Testis (tissue), 3 donors: ENCODE measurements around the gene TAMALIN. TPM values are rescaled to one million over a fixed set of nuclear protein-coding genes. Genes with fewer than 3 reads are reported as not detected.

ENCODE experiments used
- DNase-seq: peaks from one replicate; pipeline ENCODE4 v3.0.0-alpha.2; 2019
- H3K27ac ChIP-seq, 2 donors: fragments of 200-600 bp; sonication (generic); one replicate each; pipeline ENCODE4 v1.5.1; 2019
- H3K27me3 ChIP-seq: fragments of 200-600 bp; sonication (generic); one replicate; pipeline ENCODE4 v1.5.1; 2019
- H3K36me3 ChIP-seq: fragments of 200-600 bp; sonication (generic); one replicate; pipeline ENCODE4 v1.5.1; 2017; ENCODE audit warnings: low read depth; ENCODE audit errors: missing control alignments
- H3K4me1 ChIP-seq: fragments of 200-600 bp; sonication (generic); one replicate; pipeline ENCODE4 v1.5.1; 2019
- H3K4me3 ChIP-seq, 2 donors: fragments of 200-600 bp; sonication (generic); one replicate each; pipeline ENCODE4 v1.5.1; 2017 to 2019
- H3K9me3 ChIP-seq: fragments of 200-600 bp; sonication (generic); one replicate; pipeline ENCODE4 v1.5.1; 2017
- POLR2A ChIP-seq: fragments of 450-650 bp; IDR thresholded peaks from one replicate; pipeline ENCODE4 v1.6.1; 2017; ENCODE audit warnings: antibody characterized with exemption, mild to moderate bottlenecking, moderate library complexity
- WGBS, 2 donors: methylation state at CpG; one replicate each; pipeline ENCODE4 v1.1.5; 2018; 5-methylcytosine and 5-hydroxymethylcytosine counted together
- intact Hi-C: fragments of 100-400 bp; cut with DNase I; formaldehyde crosslinking; loops from one replicate; pipeline ENCODE4 v1.15.1; 2023; ENCODE audit warnings: low total_unique reads
- polyA plus RNA-seq: library from polyadenylated mRNA; stranded (reverse); fragments of 350-450 nt; fragmentation: Illumina TruSeq; extraction: RNeasy Lipid Tissue Mini Kit (QIAGEN cat#74804); gene quantifications from one replicate; pipeline ENCODE4 v1.2.3, GENCODE V29; 2014; ENCODE audit warnings: low read depth, low replicate concordance; ENCODE audit not compliant: insufficient read depth
- total RNA-seq, 2 donors: library from RNA; depleted of rRNA; stranded (reverse); fragments of >200 nt; gene quantifications; one replicate each; pipeline ENCODE4 v1.2.3, GENCODE V29; 2016
- TF ChIP-seq, protein P1 (sequence below), 3 experiments: fragments of 450-650 bp in 2 of 3; fragments of 200-600 bp in 1 of 3; sonication (generic) in 1 of 3; IDR thresholded peaks; one replicate each; pipeline ENCODE4 v1.5.1; 2016 to 2019; ENCODE audit warnings: antibody characterized with exemption in 3 of 3, mild to moderate bottlenecking in 2 of 3, moderate library complexity in 1 of 3

The TAMALIN gene
- total and polyA plus RNA-seq, 3 donors from 2014 or later = 7.7 to 10.4 (median 8.9) TPM

DNA sequence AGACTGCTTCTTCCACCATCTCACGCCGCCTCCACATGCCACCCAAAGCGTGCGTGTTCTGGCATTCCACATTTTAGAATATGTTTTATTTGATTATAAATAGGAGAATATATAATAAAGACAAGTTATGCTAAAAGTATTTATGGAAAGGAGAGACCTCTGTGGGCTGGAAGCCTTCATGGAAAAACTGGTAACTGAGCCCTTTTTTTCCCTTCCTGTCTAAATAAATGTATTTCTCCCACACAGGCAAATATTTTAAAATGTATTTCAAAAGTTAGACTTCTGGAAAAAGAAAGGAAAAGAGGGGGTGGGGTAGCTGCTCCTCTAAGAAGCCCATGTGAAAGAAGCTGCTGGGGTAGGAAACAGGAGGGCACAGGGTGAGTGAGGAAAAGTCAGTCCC is 28.4 kb downstream of the TAMALIN start:
- Histone ChIP-seq H3K27ac (peak overlapping the region; percentile 87 to 95), H3K36me3 (no peaks in the 10 kb centered on the region), H3K9me3 (no peaks in the 10 kb centered on the region), H3K27me3 (no peaks in the 10 kb centered on the region), H3K4me1 (peaks cover 47% of the 10 kb centered on the region), H3K4me3 (no peak overlapping the region)
- intact Hi-C loops = no loop called here
- DNase-seq = no peak
- 84 to 91% methylated on average over 4 of the region's 4 CpGs for whole genome bisulfite sequencing, 2 donors
- no peak for TF ChIP-seq POLR2A
- TF ChIP-seq, protein P1, sequence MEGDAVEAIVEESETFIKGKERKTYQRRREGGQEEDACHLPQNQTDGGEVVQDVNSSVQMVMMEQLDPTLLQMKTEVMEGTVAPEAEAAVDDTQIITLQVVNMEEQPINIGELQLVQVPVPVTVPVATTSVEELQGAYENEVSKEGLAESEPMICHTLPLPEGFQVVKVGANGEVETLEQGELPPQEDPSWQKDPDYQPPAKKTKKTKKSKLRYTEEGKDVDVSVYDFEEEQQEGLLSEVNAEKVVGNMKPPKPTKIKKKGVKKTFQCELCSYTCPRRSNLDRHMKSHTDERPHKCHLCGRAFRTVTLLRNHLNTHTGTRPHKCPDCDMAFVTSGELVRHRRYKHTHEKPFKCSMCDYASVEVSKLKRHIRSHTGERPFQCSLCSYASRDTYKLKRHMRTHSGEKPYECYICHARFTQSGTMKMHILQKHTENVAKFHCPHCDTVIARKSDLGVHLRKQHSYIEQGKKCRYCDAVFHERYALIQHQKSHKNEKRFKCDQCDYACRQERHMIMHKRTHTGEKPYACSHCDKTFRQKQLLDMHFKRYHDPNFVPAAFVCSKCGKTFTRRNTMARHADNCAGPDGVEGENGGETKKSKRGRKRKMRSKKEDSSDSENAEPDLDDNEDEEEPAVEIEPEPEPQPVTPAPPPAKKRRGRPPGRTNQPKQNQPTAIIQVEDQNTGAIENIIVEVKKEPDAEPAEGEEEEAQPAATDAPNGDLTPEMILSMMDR (IDR thresholded peaks at IDR 0.05) = no peak

DNA sequence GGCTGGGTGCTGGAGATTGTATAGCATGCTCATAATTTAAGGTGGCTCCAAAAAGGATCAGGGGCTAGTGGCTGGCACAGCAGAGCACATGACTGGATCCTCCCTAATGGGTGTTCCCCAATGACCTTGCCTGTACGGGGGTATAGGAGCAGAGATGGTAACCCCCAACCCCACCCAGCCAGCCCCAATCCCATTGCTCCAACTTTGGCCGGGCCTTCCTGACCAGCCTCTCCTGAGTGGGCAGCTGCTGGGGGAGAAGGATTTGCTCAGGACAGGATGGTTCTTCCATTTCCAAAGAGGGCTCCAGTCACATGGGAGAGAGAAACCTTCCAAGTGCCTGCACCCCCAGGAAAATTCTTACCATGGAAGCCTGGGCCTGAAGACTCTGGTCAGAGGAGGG is 29.2 kb downstream of the TAMALIN start:
- Histone ChIP-seq H3K27ac (peak overlapping the region; percentile 87 to 95), H3K36me3 (no peaks in the 10 kb centered on the region), H3K4me1 (peaks cover 51% of the 10 kb centered on the region), H3K9me3 (no peaks in the 10 kb centered on the region), H3K27me3 (no peaks in the 10 kb centered on the region), H3K4me3 (no peak overlapping the region)
- TF ChIP-seq POLR2A = no peak
- TF ChIP-seq, protein P1 (IDR thresholded peaks at IDR 0.05) = no peak
- 51 to 56% methylated on average over 2 of the region's 2 CpGs for WGBS, 2 donors
- intact Hi-C loops = no loop called here
- no peak for DNase-seq

DNA sequence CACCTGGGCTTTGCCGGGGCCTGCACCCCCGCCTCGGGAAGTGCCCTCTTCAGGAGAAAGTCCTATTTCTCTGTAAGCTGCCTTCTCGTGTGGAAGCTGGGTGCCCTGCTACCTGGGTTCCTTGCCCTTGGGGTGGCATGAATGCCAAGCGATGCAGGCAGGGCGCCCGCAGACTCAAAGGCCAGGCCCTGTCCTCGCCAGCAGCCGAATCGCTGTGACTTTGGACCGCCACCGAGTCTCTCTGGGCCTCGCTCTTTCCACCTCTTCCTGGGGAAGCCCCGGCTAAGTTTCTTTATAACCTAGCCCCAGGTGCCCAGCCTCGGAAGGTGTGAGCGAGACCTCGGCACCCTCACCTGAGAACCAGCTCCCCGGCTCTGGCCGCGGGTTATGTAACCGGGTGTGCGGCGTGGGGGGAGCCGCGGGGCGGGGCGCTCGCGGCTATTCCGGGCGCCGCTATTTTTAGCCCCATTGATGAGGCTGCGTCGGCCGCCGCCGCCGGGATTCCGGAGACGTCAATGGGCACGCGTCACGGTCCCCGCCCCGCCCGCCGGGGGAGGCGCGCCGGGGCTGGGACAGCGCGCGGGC is 29.9 kb downstream of the TAMALIN start:
- 7 to 11% methylated on average over 29 to 52 of the region's 53 CpGs for WGBS, 2 donors
- intact Hi-C loops = no loop called here
- no peaks in the 10 kb centered on the region for H3K27me3 ChIP-seq
- H3K36me3 ChIP-seq = no peaks in the 10 kb centered on the region
- H3K4me3 ChIP-seq = peak overlapping the region in 1 of 2 donors; percentile 27
- TF ChIP-seq, protein P1 (IDR thresholded peaks at IDR 0.05) = no peak
- TF ChIP-seq POLR2A = no peak
- no peaks in the 10 kb centered on the region for H3K9me3 ChIP-seq
- peak; percentile 94 for DNase-seq
- H3K27ac ChIP-seq = peak overlapping the region; percentile 87 to 95
- H3K4me1 ChIP-seq = peaks cover 55% of the 10 kb centered on the region

DNA sequence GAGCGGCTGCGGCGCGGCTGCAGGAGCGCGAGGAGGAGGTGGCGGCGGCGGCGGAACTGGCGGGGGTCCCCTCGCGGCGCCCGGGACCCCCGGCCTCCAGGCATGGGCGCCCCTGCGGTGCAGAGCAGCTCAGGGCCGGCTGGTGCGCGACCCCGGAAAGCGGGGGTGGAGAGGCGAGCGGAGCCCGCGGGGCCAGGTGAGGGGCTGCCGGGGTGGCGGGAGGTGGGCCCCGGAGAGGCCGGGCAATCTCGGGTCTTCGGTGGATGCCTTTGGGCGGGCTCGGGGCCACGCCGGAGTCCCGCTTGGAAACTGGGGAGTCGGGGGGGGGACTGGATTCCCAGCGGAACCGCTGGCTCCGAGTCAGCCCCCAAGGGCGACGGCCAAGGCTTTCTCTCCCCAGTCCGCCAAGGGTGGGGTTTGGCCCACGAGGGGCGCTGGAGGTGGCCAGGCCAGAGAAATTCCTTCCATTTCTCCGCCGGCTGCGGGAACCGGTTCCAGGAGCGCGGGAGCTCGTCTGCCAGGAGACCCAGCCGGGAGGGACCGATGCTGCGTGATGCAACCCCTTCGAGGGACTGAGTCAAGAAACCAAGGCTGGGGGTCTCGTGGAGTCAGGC is 30.6 kb downstream of the TAMALIN start:
- peaks cover 57% of the 10 kb centered on the region for H3K4me1 ChIP-seq
- TF ChIP-seq, protein P1 (IDR thresholded peaks at IDR 0.05) = no peak
- TF ChIP-seq POLR2A = no peak
- peak; percentile 64 for DNase-seq
- H3K27me3 ChIP-seq = no peaks in the 10 kb centered on the region
- H3K27ac ChIP-seq = peak overlapping the region; percentile 92 to 94
- intact Hi-C loops = no loop called here
- no peaks in the 10 kb centered on the region for H3K36me3 ChIP-seq
- peak overlapping the region; percentile 62 to 81 for H3K4me3 ChIP-seq
- WGBS, 2 donors = 1 to 2% methylated on average over 14 to 39 of the region's 59 CpGs
- H3K9me3 ChIP-seq = no peaks in the 10 kb centered on the region

DNA sequence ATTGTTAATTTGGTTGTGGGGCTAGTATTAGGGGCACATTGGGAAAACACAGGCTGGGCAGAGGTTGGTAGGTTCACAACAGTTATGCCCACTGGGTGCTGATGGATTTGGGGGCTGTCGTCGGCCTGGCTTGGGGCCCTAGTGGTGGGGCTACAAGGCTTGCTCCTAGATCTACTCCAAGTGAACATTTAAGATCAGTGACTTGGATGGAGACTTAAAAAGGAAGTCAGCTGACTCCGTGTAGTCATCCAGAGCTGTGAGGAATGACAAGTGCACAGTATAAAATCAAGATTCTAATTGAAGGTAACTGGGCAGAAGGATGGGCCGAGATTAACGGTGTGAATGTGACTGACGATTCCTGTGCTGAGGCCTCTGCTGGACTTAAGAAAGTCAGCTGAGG is 31.7 kb downstream of the TAMALIN start:
- H3K9me3 ChIP-seq = no peaks in the 10 kb centered on the region
- no peaks in the 10 kb centered on the region for H3K27me3 ChIP-seq
- H3K27ac ChIP-seq = peak overlapping the region; percentile 92 to 94
- peaks cover 64% of the 10 kb centered on the region for H3K4me1 ChIP-seq
- peak overlapping the region in 1 of 2 donors; percentile 81 for H3K4me3 ChIP-seq
- intact Hi-C loops = no loop called here
- no peak for DNase-seq
- H3K36me3 ChIP-seq = no peaks in the 10 kb centered on the region
- WGBS, 2 donors = 42 to 65% methylated on average over 6 of the region's 6 CpGs
- TF ChIP-seq, protein P1 (IDR thresholded peaks at IDR 0.05) = no peak
- no peak for TF ChIP-seq POLR2A
